ENCODE results near the gene COL11A2. TPM values are rescaled to one million over a fixed set of nuclear protein-coding genes. Genes with fewer than 3 reads are reported as not detected.
"Not testable (repeated sequence)": the region's sequence is repeated elsewhere in the genome, so short reads cannot be mapped to it uniquely, and the experiment has no call there.

The COL11A2 gene
- total RNA-seq, 1 donor, result 1.8 TPM

DNA sequence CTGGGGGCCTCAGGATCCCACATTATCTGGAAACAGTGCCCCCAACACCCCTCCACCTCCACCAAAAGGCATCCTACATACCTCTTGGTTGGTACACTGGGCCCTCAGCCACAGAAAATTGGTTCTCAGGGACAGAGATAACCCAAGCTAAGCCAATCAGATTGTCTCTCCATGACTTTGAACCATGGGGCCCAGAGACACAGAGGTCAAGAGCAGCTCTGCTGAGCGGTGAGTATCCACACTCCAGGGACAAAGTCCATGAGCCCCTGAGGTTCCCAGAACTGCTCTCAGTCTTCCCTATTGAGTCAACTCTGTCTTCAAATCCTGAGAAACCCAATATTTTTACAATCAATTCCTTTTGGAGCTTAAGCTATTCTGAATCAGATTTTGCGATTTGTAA is 35.3 kb downstream of the COL11A2 start:
- Histone ChIP-seq H2AFZ (ENCODE audit: low read length) (no peak overlapping the region), H3K79me2 (ENCODE audit: insufficient read depth, low read length) (no peaks in the 10 kb centered on the region), H3K27ac (ENCODE audit: low read depth, low read length) (no peak overlapping the region), H3K27me3 (ENCODE audit: insufficient read depth, low read length) (no peaks in the 10 kb centered on the region), H3K9me3 (ENCODE audit: low read depth, low read length) (no peaks in the 10 kb centered on the region), H4K20me1 (ENCODE audit: insufficient read depth, low read length) (no peaks in the 10 kb centered on the region), H3K36me3 (ENCODE audit: insufficient read depth, low read length) (no peaks in the 10 kb centered on the region), H3K4me1 (ENCODE audit: insufficient read depth, low read length) (peaks cover 16% of the 10 kb centered on the region), H3K4me2 (ENCODE audit: insufficient read depth, low read length) (no peak overlapping the region), H3K4me3 (ENCODE audit: insufficient read depth, low read length) (no peak overlapping the region)
- no peak for DNase-seq (ENCODE audit: insufficient read length, low spot score, missing footprints)
- TF ChIP-seq, protein P1, sequence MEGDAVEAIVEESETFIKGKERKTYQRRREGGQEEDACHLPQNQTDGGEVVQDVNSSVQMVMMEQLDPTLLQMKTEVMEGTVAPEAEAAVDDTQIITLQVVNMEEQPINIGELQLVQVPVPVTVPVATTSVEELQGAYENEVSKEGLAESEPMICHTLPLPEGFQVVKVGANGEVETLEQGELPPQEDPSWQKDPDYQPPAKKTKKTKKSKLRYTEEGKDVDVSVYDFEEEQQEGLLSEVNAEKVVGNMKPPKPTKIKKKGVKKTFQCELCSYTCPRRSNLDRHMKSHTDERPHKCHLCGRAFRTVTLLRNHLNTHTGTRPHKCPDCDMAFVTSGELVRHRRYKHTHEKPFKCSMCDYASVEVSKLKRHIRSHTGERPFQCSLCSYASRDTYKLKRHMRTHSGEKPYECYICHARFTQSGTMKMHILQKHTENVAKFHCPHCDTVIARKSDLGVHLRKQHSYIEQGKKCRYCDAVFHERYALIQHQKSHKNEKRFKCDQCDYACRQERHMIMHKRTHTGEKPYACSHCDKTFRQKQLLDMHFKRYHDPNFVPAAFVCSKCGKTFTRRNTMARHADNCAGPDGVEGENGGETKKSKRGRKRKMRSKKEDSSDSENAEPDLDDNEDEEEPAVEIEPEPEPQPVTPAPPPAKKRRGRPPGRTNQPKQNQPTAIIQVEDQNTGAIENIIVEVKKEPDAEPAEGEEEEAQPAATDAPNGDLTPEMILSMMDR (IDR thresholded peaks at IDR 0.05; ENCODE audit: extremely low read depth, low read depth, low read length), result no peak

DNA sequence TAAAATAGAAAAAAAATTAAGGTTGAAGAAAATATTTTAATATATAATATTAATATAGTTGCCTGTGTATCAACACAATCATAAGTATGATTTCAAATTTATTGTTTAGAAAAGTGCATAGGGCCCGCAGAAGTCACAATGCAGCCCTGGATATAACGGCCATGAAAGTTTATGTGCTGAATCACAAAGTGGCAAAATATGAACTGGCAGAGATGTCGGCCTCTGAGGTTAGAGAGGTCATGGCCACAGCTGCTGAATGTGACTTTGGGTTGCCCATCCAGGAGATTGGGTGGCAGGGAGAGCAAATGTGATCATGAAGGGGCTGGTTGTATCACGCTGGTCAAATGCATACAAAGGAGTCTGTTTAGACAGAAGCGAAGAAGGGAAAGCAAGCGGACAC is 35.7 kb downstream of the COL11A2 start:
- no peaks in the 10 kb centered on the region for H3K79me2 ChIP-seq (ENCODE audit: insufficient read depth, low read length)
- H3K36me3 ChIP-seq (ENCODE audit: insufficient read depth, low read length), result no peaks in the 10 kb centered on the region
- H3K9me3 ChIP-seq (ENCODE audit: low read depth, low read length), result no peaks in the 10 kb centered on the region
- peak; percentile 57 for DNase-seq (ENCODE audit: insufficient read length, low spot score, missing footprints)
- H3K4me1 ChIP-seq (ENCODE audit: insufficient read depth, low read length), result peaks cover 12% of the 10 kb centered on the region
- H3K27me3 ChIP-seq (ENCODE audit: insufficient read depth, low read length), result no peaks in the 10 kb centered on the region
- no peak overlapping the region for H2AFZ ChIP-seq (ENCODE audit: low read length)
- TF ChIP-seq, protein P1 (IDR thresholded peaks at IDR 0.05; ENCODE audit: extremely low read depth, low read depth, low read length), result no peak
- H4K20me1 ChIP-seq (ENCODE audit: insufficient read depth, low read length), result no peaks in the 10 kb centered on the region
- H3K27ac ChIP-seq (ENCODE audit: low read depth, low read length), result no peak overlapping the region
- H3K4me2 ChIP-seq (ENCODE audit: insufficient read depth, low read length), result no peak overlapping the region
- no peak overlapping the region for H3K4me3 ChIP-seq (ENCODE audit: insufficient read depth, low read length)

DNA sequence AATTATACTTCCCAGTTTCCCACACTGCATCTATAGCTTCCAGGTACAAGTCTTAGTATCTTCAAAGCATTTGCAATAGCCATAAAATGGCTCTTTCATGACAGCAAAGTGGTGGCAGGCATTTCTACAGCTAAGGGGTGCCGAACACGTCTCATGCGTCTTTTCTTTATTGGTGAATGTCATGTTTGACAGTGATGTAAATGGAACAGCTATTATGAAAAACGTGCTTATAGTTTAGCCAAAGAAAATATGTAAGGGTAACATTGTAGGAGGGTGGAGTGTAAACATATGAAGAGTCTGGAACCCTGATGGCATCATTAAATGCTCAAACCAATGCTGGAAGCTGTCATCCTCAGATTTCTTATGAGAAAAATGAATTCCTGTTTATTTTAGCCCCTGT is 37.9 kb downstream of the COL11A2 start:
- Histone ChIP-seq H3K9me3 (ENCODE audit: low read depth, low read length) (peaks cover 3% of the 10 kb centered on the region), H2AFZ (ENCODE audit: low read length) (no peak overlapping the region), H4K20me1 (ENCODE audit: insufficient read depth, low read length) (no peaks in the 10 kb centered on the region), H3K4me1 (ENCODE audit: insufficient read depth, low read length) (no peaks in the 10 kb centered on the region), H3K4me3 (ENCODE audit: insufficient read depth, low read length) (no peak overlapping the region), H3K27me3 (ENCODE audit: insufficient read depth, low read length) (peaks cover 11% of the 10 kb centered on the region), H3K79me2 (ENCODE audit: insufficient read depth, low read length) (no peaks in the 10 kb centered on the region), H3K27ac (ENCODE audit: low read depth, low read length) (no peak overlapping the region), H3K4me2 (ENCODE audit: insufficient read depth, low read length) (no peak overlapping the region), H3K36me3 (ENCODE audit: insufficient read depth, low read length) (no peaks in the 10 kb centered on the region)
- DNase-seq (ENCODE audit: insufficient read length, low spot score, missing footprints), result no peak
- TF ChIP-seq, protein P1 (IDR thresholded peaks at IDR 0.05; ENCODE audit: extremely low read depth, low read depth, low read length), result no peak

DNA sequence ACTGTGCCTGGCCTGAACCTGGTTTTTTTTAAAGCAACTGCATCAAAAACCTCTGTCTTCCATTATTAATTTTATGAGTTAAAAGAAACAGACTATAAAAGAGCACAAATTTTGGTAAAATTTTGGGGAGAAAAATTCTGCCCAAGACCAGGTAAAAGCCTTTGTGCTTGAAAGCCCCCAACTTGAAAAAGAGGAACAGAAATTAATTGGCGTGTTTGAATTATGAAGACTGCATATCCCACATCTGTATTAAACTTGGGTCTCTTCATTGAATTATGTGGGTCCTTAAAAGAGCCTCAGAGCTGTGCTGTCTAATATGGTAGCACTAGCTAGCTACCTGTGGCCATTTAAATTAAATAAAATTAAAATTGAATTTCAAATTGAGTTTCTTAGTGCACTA is 41.2 kb downstream of the COL11A2 start:
- H3K4me2 ChIP-seq (ENCODE audit: insufficient read depth, low read length), result no peak overlapping the region
- H3K9me3 ChIP-seq (ENCODE audit: low read depth, low read length), result peaks cover 3% of the 10 kb centered on the region
- no peak overlapping the region for H3K27ac ChIP-seq (ENCODE audit: low read depth, low read length)
- TF ChIP-seq, protein P1 (IDR thresholded peaks at IDR 0.05; ENCODE audit: extremely low read depth, low read depth, low read length), result no peak
- no peaks in the 10 kb centered on the region for H3K36me3 ChIP-seq (ENCODE audit: insufficient read depth, low read length)
- H2AFZ ChIP-seq (ENCODE audit: low read length), result no peak overlapping the region
- no peak for DNase-seq (ENCODE audit: insufficient read length, low spot score, missing footprints)
- no peaks in the 10 kb centered on the region for H3K79me2 ChIP-seq (ENCODE audit: insufficient read depth, low read length)
- peaks cover 16% of the 10 kb centered on the region for H3K27me3 ChIP-seq (ENCODE audit: insufficient read depth, low read length)
- no peaks in the 10 kb centered on the region for H4K20me1 ChIP-seq (ENCODE audit: insufficient read depth, low read length)
- H3K4me3 ChIP-seq (ENCODE audit: insufficient read depth, low read length), result no peak overlapping the region
- no peaks in the 10 kb centered on the region for H3K4me1 ChIP-seq (ENCODE audit: insufficient read depth, low read length)

DNA sequence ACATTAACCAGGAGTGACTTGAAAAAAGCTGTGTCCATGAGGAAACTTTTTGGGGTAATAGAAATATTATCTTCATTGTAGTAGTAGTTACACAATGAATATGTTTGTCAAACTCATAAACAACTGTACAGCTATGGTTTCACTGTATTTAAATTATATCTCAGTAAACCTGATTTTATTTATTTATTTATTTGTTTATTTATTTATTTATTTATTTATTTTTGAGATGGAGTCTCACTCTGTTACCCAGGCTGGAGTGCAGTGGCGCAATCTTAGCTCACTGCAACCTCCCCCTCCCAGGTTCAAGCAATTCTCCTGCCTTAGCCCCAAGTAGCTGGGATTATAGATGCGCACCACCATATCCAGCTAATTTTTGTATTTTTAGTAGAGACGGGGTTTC is 41.7 kb downstream of the COL11A2 start:
- not testable (repeated sequence) for DNase-seq (ENCODE audit: insufficient read length, low spot score, missing footprints); H3K4me1 ChIP-seq (ENCODE audit: insufficient read depth, low read length); H3K9me3 ChIP-seq (ENCODE audit: low read depth, low read length); H3K79me2 ChIP-seq (ENCODE audit: insufficient read depth, low read length); H4K20me1 ChIP-seq (ENCODE audit: insufficient read depth, low read length); H3K4me2 ChIP-seq (ENCODE audit: insufficient read depth, low read length); H2AFZ ChIP-seq (ENCODE audit: low read length); H3K36me3 ChIP-seq (ENCODE audit: insufficient read depth, low read length); H3K4me3 ChIP-seq (ENCODE audit: insufficient read depth, low read length); H3K27ac ChIP-seq (ENCODE audit: low read depth, low read length)
- peaks cover 16% of the 10 kb centered on the region for H3K27me3 ChIP-seq (ENCODE audit: insufficient read depth, low read length)

Measured in osteoblast (primary cell).